GM23248 (cell line): ENCODE data around the gene PRPSAP2.

Source experiments
- EZH2 ChIP-seq: fragments of 200-600 bp; sonication (generic); IDR thresholded peaks from 2 replicates; pipeline ENCODE4 v1.6.1; 2018; ENCODE audit warnings: antibody characterized with exemption, mild to moderate bottlenecking; ENCODE audit not compliant: insufficient read depth, poor library complexity, severe bottlenecking
- EZH2phosphoT487 ChIP-seq: fragments of 200-600 bp; sonication (generic); IDR thresholded peaks from 2 replicates; pipeline ENCODE4 v1.6.1; 2018; ENCODE audit warnings: antibody characterized with exemption, moderate library complexity, mild to moderate bottlenecking, low read depth; ENCODE audit not compliant: insufficient read depth

DNA sequence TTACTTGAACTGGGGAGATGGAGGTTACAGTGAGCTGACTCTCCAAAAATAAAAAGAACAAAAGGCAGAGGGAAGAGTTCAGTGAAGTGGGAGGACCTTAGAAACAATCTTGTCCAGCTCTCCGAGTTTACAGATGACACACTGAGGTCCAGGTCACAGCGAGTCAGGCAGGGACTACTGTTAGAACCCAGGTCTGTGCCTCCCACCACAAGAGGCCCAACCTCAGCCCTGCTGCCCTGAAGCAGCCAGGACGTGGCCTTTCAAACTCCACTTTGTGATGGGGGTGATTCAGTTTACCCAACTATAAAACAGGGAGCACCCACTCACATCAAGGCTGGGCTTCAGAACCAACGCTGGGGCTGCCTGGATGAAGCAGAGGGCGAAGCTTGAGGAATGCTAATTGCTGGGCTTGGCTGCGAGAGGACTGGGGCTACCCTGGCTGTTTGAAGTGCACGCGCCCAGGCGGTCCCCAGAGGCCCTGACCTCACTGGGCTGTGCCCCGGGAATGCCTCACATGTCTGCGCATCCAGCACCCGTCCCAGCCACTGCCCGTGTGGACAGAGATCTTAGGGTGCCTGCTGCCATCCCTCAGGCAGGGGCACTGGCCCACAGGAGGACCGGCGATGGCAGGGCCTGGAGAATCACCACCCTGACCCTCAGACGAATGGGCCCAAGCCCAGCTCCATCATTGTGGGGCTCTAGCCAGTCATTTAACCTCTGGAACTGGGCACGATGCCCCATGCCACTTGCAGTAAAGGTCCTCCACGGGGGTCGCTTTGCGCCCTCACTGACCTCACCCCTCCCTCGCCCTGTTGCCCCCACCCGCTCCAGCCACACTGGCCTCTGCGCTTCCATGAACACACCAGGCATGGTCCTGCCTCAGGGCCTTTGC lies 105.4 kb downstream of the PRPSAP2 start:
- TF ChIP-seq EZH2 (no peak), EZH2phosphoT487 (no peak)
